GM18498 (cell line): ENCODE measurements around the gene RETREG3.
"Not testable (repeated sequence)": the region's sequence is repeated elsewhere in the genome, so short reads cannot be mapped to it uniquely, and the experiment has no call there.

Experiments
- ATAC-seq: cut with Tn5 transposase; IDR thresholded peaks from one replicate; pipeline ENCODE4 v1.9.1; 2021; ENCODE audit warnings: mild to moderate bottlenecking, moderate library complexity; ENCODE audit not compliant: unreplicated experiment

RETREG3 gene

GRCh38 chr17:42609182-42609813 lies at the start of gene RETREG3, which contains the start of gene TUBG1:
RETREG3 (minus strand) TSS chr17:42609374; CDS start chr17:42609324, 50 bp downstream.
TUBG1 (plus strand) TSS chr17:42609683; CDS start chr17:42609738, 55 bp downstream.
- ATAC-seq, result peak; percentile 93

- no peak for ATAC-seq
These were observed 48.8 kb upstream of the RETREG3 start for GRCh38 chr17:42657824-42658588.

GRCh38 chr17:42655528-42655927 lies 46.4 kb upstream of the RETREG3 start:
- no peak for ATAC-seq

- no peak for ATAC-seq
These were observed 44.3 kb upstream of the RETREG3 start for GRCh38 chr17:42653179-42654124.

- ATAC-seq, result no peak
These were observed 42.2 kb upstream of the RETREG3 start for GRCh38 chr17:42651392-42651791.

DNA sequence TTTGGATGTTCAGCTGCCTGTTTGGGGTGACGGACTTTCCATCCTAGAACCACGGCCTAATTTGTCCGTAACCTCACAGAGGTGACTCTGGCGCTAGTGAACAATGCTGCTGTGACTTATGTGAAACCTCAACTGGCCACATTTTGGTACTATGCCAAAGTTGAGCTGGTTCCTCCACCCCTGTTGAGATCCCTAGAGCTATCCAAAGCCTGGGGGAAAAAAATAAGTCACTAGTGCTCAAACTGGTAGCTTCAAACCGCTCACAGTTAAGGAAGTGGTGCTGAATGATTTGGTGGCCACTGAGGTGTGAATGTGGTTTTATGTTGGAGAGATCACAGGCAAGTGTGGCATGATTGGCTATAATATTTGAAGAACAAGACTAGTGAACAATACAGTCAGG lies 38.6 kb upstream of the RETREG3 start:
- ATAC-seq, result no peak

DNA sequence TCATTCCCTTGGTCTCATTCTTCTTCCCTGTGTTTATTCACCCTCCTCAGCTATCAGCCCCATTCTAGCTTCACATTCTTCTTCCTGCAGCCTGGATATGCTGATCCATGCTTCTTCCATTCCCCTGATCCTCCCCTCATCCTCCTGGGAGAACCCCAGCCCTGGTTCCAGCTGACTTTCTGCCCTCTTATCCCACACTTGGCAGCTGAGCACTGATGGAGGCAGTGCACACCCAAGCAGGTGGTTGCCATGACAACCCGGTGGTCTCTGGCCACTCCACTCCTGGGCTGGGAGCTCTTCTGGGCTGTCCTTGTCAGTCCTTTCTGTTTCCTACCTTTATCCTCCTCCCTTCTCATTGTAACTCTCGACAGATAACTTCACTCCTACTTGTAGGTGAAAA lies 33.2 kb upstream of the RETREG3 start:
- no peak for ATAC-seq

DNA sequence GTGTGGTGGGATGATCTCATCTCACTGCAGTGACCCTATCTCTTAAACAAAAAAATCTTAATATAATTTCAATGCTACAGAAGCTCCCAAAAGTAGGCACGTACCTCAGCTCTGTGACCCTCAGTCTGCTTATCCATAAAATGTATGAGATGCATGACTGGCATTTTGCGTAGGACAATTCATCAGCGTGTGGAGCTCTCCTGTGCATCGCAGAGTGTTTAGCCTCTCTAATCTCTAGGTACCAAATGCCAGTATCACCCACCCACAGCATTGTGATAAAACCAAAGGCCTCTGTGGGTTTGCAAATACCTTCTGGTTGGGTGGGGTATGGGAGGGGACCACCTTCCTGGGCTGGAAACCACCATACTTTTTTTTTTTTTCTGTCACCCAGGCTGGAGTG lies 30.9 kb upstream of the RETREG3 start:
- no peak for ATAC-seq

DNA sequence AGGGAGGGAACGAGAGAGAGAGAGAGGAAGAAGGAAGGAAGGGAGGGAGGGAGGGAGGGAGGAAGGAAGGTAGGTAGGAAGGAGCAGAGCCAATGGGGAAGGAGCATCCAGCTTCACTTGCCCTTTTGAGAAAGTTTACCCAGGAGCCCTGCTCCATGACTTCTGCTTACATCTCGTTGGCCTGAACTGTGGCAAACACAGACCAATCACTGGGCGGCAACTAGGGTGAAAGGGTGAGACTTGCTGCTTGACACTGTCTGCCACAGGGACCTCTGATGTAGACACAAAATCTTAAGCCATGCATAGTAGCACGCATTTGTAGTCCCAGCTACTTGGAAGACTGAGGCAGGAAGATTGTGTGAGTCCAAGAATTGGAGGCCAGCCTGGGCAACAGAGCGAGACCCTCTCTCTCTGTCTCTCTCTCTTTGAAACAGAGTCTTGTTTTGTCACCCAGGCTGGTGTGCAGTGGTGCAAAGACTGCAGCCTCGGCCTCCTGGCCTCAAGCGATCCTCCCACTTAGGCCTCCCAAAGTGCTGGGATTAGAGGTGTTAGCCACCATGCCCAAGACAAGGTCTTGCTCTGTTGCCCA lies 30.4 kb upstream of the RETREG3 start:
- ATAC-seq, result no peak

DNA sequence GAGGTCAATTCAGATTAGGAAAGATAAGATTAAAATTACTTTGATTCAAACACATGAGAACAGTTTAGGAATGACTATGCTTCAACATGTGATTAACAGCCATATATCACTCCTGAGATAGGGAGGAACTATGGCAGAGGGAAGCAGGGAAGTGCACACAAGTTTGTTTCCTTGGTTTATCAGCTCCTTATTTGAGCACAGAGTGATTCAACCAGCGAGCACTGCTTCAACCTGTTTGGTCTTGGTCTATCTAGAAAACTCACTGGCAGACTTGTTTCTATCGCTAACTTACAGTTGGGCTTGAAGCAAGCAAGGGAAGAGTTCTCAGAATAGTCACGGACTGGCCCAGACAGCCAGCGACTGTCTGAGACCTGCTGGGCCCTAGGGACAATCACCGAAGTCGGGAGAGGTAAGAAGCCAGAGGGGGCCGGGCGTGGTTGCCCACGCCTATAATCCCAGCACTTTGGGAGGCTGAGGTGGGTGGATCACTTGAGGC lies 23.8 kb upstream of the RETREG3 start:
- no peak for ATAC-seq

DNA sequence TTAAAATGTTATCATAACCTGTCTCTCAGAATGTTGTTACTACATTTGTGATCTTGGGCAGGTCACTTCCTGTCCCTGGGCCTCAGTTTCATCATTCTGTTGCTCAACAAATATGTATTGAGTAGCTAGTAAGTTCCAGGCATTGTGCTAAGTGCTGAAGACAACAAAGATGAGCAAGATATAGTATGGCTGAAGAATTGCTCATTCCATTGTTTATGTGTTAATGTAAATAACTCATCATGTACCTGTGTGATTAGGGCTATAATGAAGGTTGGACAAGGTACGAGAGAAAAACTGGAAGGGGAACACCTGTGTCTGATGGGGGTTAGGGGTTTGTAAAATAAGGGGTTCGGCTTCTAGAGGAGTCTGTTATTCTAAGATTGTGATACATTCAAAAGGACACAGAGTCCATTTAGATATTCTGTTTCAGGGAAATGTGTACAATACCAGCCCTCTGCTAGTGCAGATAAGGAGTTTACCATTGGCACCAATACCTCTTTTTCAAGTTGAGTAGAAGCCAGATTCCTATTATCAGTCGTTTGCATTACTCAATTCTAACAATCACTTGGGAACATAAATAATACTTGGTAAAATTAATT lies 20.3 kb upstream of the RETREG3 start:
- no peak for ATAC-seq

- not testable (repeated sequence) for ATAC-seq
These were observed 18.0 kb upstream of the RETREG3 start for GRCh38 chr17:42627032-42627764.

DNA sequence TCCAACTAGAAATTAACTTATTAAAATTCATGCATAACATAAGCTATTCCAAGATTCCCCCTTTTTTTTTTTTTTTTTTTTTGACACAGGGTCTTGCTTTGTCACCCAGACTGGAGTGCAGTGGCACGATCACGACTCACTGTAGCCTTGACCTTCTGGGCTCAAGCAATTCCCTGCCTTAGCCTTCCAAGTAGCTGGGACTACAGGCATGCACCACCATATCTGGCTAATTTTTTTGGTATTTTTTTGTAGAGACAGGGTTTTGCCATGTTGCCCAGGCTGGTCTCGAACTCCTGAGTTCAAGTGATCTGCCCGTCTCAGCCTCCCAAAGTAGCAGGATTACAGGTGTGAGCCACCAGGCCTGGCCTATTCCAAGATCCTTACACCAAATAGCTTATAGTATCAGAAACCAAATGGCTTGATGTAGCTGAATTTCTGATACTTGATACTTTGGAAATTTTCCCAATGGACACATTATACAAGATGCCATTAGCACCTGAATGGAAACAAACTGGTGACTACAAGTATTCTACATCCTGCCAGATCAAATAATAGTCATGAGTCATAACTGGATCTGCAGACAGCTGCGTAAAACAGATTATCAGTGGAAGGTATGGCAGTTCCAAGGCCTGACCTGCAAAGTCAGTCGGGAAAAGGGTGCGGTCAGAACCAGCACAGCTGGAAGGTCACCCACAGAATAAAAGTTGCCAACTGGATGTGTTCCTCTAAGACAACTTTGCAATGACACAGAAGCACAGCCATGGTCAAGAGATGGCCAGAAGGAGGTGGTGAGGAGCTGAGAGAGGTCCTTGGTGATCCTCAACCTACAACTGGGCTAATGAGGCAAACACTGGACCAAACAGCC lies 14.8 kb upstream of the RETREG3 start:
- ATAC-seq, result no peak

- no peak for ATAC-seq
These were observed 14.1 kb upstream of the RETREG3 start for GRCh38 chr17:42623271-42623670.

GRCh38 chr17:42621987-42622386 lies 12.8 kb upstream of the RETREG3 start:
- ATAC-seq, result not testable (repeated sequence)

GRCh38 chr17:42618442-42619150 lies 9.4 kb upstream of the RETREG3 start:
- peak; percentile 84 for ATAC-seq

DNA sequence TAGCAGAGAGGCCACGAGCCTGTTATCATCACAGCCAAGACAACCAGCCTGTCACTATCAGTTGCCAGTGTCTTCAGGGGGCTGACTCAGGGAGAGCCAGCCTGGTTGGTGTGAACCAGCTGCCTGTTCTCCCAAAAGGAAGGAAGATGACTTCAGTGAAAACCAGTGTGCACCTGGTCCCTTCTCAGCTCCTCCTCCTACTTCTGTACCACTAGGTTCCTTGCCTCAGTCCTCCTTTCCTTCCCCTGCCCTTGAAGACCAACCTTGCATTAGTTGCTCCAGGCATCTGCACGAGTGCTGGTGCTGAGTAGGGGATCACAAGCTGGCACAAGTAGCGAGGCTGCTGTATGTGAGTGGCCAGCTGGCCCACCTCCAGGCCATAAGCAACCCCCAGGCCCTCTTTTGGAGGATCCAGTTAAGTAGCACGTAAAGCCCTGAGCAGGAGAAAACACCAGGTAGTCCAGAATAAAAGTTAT lies 8.8 kb upstream of the RETREG3 start:
- ATAC-seq, result peak; percentile 14
